ENCODE data around the gene TM4SF20.

TM4SF20 gene

GRCh38 chr2:227420087-227421052 lies 41.3 kb upstream of the TM4SF20 start:
- TF ChIP-seq EZH2phosphoT487 (IDR thresholded peaks at IDR 0.05; ENCODE audit: borderline replicate concordance) (no peak), CTCF (conservative IDR thresholded peaks at IDR 0.05; ENCODE audit: low read length) (no peak)
- no peak overlapping the region for H3K4me3 ChIP-seq (ENCODE audit: low read length, poor library complexity, severe bottlenecking)
- H3K27me3 ChIP-seq (ENCODE audit: insufficient read depth, low read length, poor library complexity, severe bottlenecking), result no peaks in the 10 kb centered on the region
- no peaks in the 10 kb centered on the region for H3F3A ChIP-seq (ENCODE audit: low read depth)
- no peaks in the 10 kb centered on the region for H3K79me2 ChIP-seq (ENCODE audit: insufficient read depth, low read length)
- H3K9me2 ChIP-seq (replicated peaks; ENCODE audit: low read depth, low read length), result no peaks in the 10 kb centered on the region
- peaks cover 7% of the 10 kb centered on the region for H3K4me1 ChIP-seq (ENCODE audit: insufficient read depth, low read length, poor library complexity, severe bottlenecking)
- H3K9me3 ChIP-seq (ENCODE audit: insufficient read depth, low read depth, low read length), result no peaks in the 10 kb centered on the region
- no peaks in the 10 kb centered on the region for H4K20me1 ChIP-seq (ENCODE audit: insufficient read depth, low read length, poor library complexity, severe bottlenecking)
- H3K36me3 ChIP-seq (ENCODE audit: insufficient read depth, low read length), result no peaks in the 10 kb centered on the region
- no peak overlapping the region for H2AFZ ChIP-seq (ENCODE audit: low read length)
- no peak overlapping the region for H3K9ac ChIP-seq (ENCODE audit: low read depth, low read length, poor library complexity, severe bottlenecking)
- H3K4me2 ChIP-seq (ENCODE audit: low read depth, low read length, poor library complexity, severe bottlenecking), result no peak overlapping the region

- H3K79me2 ChIP-seq (ENCODE audit: insufficient read depth, low read length), result no peaks in the 10 kb centered on the region
- TF ChIP-seq CTCF (conservative IDR thresholded peaks at IDR 0.05; ENCODE audit: low read length) (no peak), EZH2phosphoT487 (IDR thresholded peaks at IDR 0.05; ENCODE audit: borderline replicate concordance) (no peak)
- no peaks in the 10 kb centered on the region for H3K36me3 ChIP-seq (ENCODE audit: insufficient read depth, low read length)
- no peaks in the 10 kb centered on the region for H4K20me1 ChIP-seq (ENCODE audit: insufficient read depth, low read length, poor library complexity, severe bottlenecking)
- H3K9ac ChIP-seq (ENCODE audit: low read depth, low read length, poor library complexity, severe bottlenecking), result no peak overlapping the region
- no peaks in the 10 kb centered on the region for H3K9me3 ChIP-seq (ENCODE audit: insufficient read depth, low read depth, low read length)
- no peak overlapping the region for H3K4me3 ChIP-seq (ENCODE audit: low read length, poor library complexity, severe bottlenecking)
- H3K4me2 ChIP-seq (ENCODE audit: low read depth, low read length, poor library complexity, severe bottlenecking), result no peak overlapping the region
- H3K9me2 ChIP-seq (replicated peaks; ENCODE audit: low read depth, low read length), result no peaks in the 10 kb centered on the region
- H3K27me3 ChIP-seq (ENCODE audit: insufficient read depth, low read length, poor library complexity, severe bottlenecking), result no peaks in the 10 kb centered on the region
- no peak overlapping the region; the same call in 1 of the 2 replicates for H2AFZ ChIP-seq (ENCODE audit: low read length)
- peaks cover 16% of the 10 kb centered on the region for H3K4me1 ChIP-seq (ENCODE audit: insufficient read depth, low read length, poor library complexity, severe bottlenecking)
- no peaks in the 10 kb centered on the region for H3F3A ChIP-seq (ENCODE audit: low read depth)
Observed at GRCh38 chr2:227416701-227417100, 37.6 kb upstream of the TM4SF20 start.

GRCh38 chr2:227415538-227416424 lies 36.7 kb upstream of the TM4SF20 start:
- Histone ChIP-seq H3K36me3 (ENCODE audit: insufficient read depth, low read length) (no peaks in the 10 kb centered on the region), H3K9ac (ENCODE audit: low read depth, low read length, poor library complexity, severe bottlenecking) (no peak overlapping the region), H4K20me1 (ENCODE audit: insufficient read depth, low read length, poor library complexity, severe bottlenecking) (no peaks in the 10 kb centered on the region), H3K4me1 (ENCODE audit: insufficient read depth, low read length, poor library complexity, severe bottlenecking) (peaks cover 16% of the 10 kb centered on the region), H3F3A (ENCODE audit: low read depth) (no peaks in the 10 kb centered on the region), H3K9me2 (replicated peaks; ENCODE audit: low read depth, low read length) (no peaks in the 10 kb centered on the region), H2AFZ (ENCODE audit: low read length) (no peak overlapping the region), H3K4me2 (ENCODE audit: low read depth, low read length, poor library complexity, severe bottlenecking) (no peak overlapping the region), H3K9me3 (ENCODE audit: insufficient read depth, low read depth, low read length) (no peaks in the 10 kb centered on the region), H3K27me3 (ENCODE audit: insufficient read depth, low read length, poor library complexity, severe bottlenecking) (no peaks in the 10 kb centered on the region), H3K79me2 (ENCODE audit: insufficient read depth, low read length) (no peaks in the 10 kb centered on the region), H3K4me3 (ENCODE audit: low read length, poor library complexity, severe bottlenecking) (no peak overlapping the region)
- TF ChIP-seq EZH2phosphoT487 (IDR thresholded peaks at IDR 0.05; ENCODE audit: borderline replicate concordance), result no peak
- TF ChIP-seq CTCF (conservative IDR thresholded peaks at IDR 0.05; ENCODE audit: low read length), result no peak

Data from Loucy (cell line).